ENCODE measurements around the gene SPDEF.

Gene SPDEF

GRCh38 chr6:34595332-34596184 lies 39.4 kb upstream of the SPDEF start:
- TF ChIP-seq NFIC (IDR thresholded peaks at IDR 0.05) (no peak), TCF12 (IDR thresholded peaks at IDR 0.05; ENCODE audit: low read depth) (no peak), RAD21 (IDR thresholded peaks at IDR 0.05; ENCODE audit: low read depth) (no peak), CEBPB (IDR thresholded peaks at IDR 0.05) (no peak), EGR1 (IDR thresholded peaks at IDR 0.05) (no peak), CREB1 (IDR thresholded peaks at IDR 0.05; ENCODE audit: low read depth) (no peak), ZBTB7A (IDR thresholded peaks at IDR 0.05; ENCODE audit: low read depth) (no peak), USF1 (IDR thresholded peaks at IDR 0.05) (no peak), TAF1 (IDR thresholded peaks at IDR 0.05; ENCODE audit: low read depth) (no peak), EP300 (IDR thresholded peaks at IDR 0.05; ENCODE audit: borderline replicate concordance) (no peak), FOXM1 (IDR thresholded peaks at IDR 0.05; ENCODE audit: borderline replicate concordance, low read depth) (no peak), MAX (IDR thresholded peaks at IDR 0.05) (no peak), YY1 (IDR thresholded peaks at IDR 0.05; ENCODE audit: low read depth) (no peak), TEAD4 (IDR thresholded peaks at IDR 0.05) (no peak)

DNA sequence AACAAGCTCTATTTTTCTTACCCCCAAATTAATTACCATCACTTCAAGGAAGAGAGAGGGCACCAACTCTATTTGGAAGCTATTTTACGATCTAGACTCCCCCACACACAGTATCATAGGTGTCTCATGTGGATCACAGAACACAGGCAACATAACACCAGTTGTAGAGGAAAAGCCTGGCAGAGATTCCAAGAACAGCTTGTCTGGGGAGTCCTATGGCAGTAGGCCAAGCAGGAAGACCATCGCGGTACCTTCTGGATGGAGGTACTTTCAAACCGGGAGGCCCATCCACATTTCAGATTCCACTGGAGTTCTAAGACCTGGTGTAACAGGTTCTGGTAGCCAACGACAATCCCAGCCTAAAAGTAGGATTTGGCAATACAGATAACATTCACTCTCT lies 37.6 kb upstream of the SPDEF start:
- TF ChIP-seq TCF12 (IDR thresholded peaks at IDR 0.05; ENCODE audit: low read depth) (no peak), NFIC (IDR thresholded peaks at IDR 0.05) (no peak), YY1 (IDR thresholded peaks at IDR 0.05; ENCODE audit: low read depth) (no peak), REST (IDR thresholded peaks at IDR 0.05; ENCODE audit: low read depth) (no peak), TEAD4 (IDR thresholded peaks at IDR 0.05) (no peak), FOXM1 (IDR thresholded peaks at IDR 0.05; ENCODE audit: borderline replicate concordance, low read depth) (no peak), TAF1 (IDR thresholded peaks at IDR 0.05; ENCODE audit: low read depth) (no peak), EGR1 (IDR thresholded peaks at IDR 0.05) (no peak), MAX (IDR thresholded peaks at IDR 0.05) (no peak), CEBPB (IDR thresholded peaks at IDR 0.05) (no peak), CREB1 (IDR thresholded peaks at IDR 0.05; ENCODE audit: low read depth) (no peak), RAD21 (IDR thresholded peaks at IDR 0.05; ENCODE audit: low read depth) (no peak)

GRCh38 chr6:34592208-34592952 lies 36.3 kb upstream of the SPDEF start:
- TF ChIP-seq TCF12 (IDR thresholded peaks at IDR 0.05; ENCODE audit: low read depth) (no peak), USF1 (IDR thresholded peaks at IDR 0.05) (no peak), CREB1 (IDR thresholded peaks at IDR 0.05; ENCODE audit: low read depth) (no peak), ZBTB7A (IDR thresholded peaks at IDR 0.05; ENCODE audit: low read depth) (no peak), NFIC (IDR thresholded peaks at IDR 0.05) (no peak), TEAD4 (IDR thresholded peaks at IDR 0.05) (no peak), YY1 (IDR thresholded peaks at IDR 0.05; ENCODE audit: low read depth) (no peak), TAF1 (IDR thresholded peaks at IDR 0.05; ENCODE audit: low read depth) (no peak), CEBPB (IDR thresholded peaks at IDR 0.05) (no peak), EP300 (IDR thresholded peaks at IDR 0.05; ENCODE audit: borderline replicate concordance) (no peak), RAD21 (IDR thresholded peaks at IDR 0.05; ENCODE audit: low read depth) (no peak), EGR1 (IDR thresholded peaks at IDR 0.05) (no peak), FOXM1 (IDR thresholded peaks at IDR 0.05; ENCODE audit: borderline replicate concordance, low read depth) (no peak)

DNA sequence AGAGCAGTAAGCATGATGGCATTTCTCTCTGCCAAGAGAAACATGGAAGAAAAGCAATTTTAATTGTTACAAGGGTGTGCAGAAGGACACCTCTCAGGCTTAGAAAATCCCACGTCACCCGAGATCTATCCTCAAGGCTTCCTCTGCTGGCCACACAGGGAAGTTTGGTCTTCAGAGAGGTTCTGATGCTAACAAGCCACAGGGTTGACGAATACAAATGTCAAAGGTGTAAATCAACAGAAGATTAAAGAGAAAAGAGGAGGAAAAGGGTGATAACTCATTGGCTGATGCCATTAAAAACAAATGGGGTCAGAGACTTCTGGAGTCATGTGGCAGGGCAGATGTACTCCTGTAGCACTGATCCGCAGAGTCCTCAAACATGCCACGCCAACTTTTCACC lies 33.6 kb upstream of the SPDEF start:
- TF ChIP-seq CREB1 (IDR thresholded peaks at IDR 0.05; ENCODE audit: low read depth): no peak
- TF ChIP-seq CEBPB (IDR thresholded peaks at IDR 0.05): no peak
- TF ChIP-seq YY1 (IDR thresholded peaks at IDR 0.05; ENCODE audit: low read depth): no peak
- TF ChIP-seq FOXM1 (IDR thresholded peaks at IDR 0.05; ENCODE audit: borderline replicate concordance, low read depth): no peak
- TF ChIP-seq RAD21 (IDR thresholded peaks at IDR 0.05; ENCODE audit: low read depth): no peak
- TF ChIP-seq TAF1 (IDR thresholded peaks at IDR 0.05; ENCODE audit: low read depth): no peak
- TF ChIP-seq NFIC (IDR thresholded peaks at IDR 0.05): no peak
- TF ChIP-seq TEAD4 (IDR thresholded peaks at IDR 0.05): no peak
- TF ChIP-seq REST (IDR thresholded peaks at IDR 0.05; ENCODE audit: low read depth): no peak
- no peak for TF ChIP-seq EP300 (IDR thresholded peaks at IDR 0.05; ENCODE audit: borderline replicate concordance)
- TF ChIP-seq TCF12 (IDR thresholded peaks at IDR 0.05; ENCODE audit: low read depth): no peak
- no peak for TF ChIP-seq USF1 (IDR thresholded peaks at IDR 0.05)
- no peak for TF ChIP-seq EGR1 (IDR thresholded peaks at IDR 0.05)
- no peak for TF ChIP-seq MAX (IDR thresholded peaks at IDR 0.05)
- no peak for TF ChIP-seq ZBTB7A (IDR thresholded peaks at IDR 0.05; ENCODE audit: low read depth)
